Caco-2 (cell line): ENCODE results near the gene APOD. TPM values are rescaled to one million over a fixed set of nuclear protein-coding genes. Genes with fewer than 3 reads are reported as not detected.

ENCODE experiments used
- BruUV-seq: library from RNA; stranded (reverse); fragments of 400-500 nt; replicated peaks from 2 replicates; lab custom pipeline; 2021; lab: Mats Ljungman, UMichigan
- CTCF ChIA-PET: fragments of 300-600 bp; sonication (Branson Sonifier 250); formaldehyde crosslinking; loops from one replicate; lab custom pipeline; 2022; ENCODE audit warnings: antibody characterized with exemption; lab: Charles Lee
- POLR2A ChIA-PET: fragments of 300-600 bp; sonication (Branson Sonifier 250); formaldehyde crosslinking; loops from one replicate; lab custom pipeline; 2022; ENCODE audit warnings: antibody characterized with exemption; lab: Charles Lee
- DNase-seq, 2 experiments: peaks; one replicate each; pipeline versions ENCODE4 v3.0.0 to v3.0.0-alpha.2; 2020 to 2022
- H3K27me3 ChIP-seq: replicated peaks from 2 replicates; pipeline ENCODE4 v1.6.0; 2011; ENCODE audit warnings: low read length; ENCODE audit not compliant: control insufficient read depth, insufficient read depth
- H3K36me3 ChIP-seq: 2 replicates; pipeline ENCODE4 v1.5.1; 2011; ENCODE audit warnings: low read length; ENCODE audit not compliant: control insufficient read depth, insufficient read depth
- H3K4me1 ChIP-seq: fragments of 250-450 bp; sonication (Bioruptor Pico); 2 replicates; pipeline ENCODE4 v1.5.1; 2020; ENCODE audit warnings: mild to moderate bottlenecking
- H3K4me3 ChIP-seq: 2 replicates; pipeline ENCODE4 v1.5.1; 2011; ENCODE audit warnings: low read depth, mild to moderate bottlenecking, control low read depth, low read length
- H3K9me3 ChIP-seq: fragments of 250-450 bp; sonication (Bioruptor Pico); 2 replicates; pipeline ENCODE4 v1.5.1; 2020; ENCODE audit warnings: mild to moderate bottlenecking, moderate library complexity
- H3K27ac Mint-ChIP-seq: one replicate; pipeline ENCODE4 v1.8.0; 2022; ENCODE audit warnings: mixed read lengths; ENCODE audit not compliant: unreplicated experiment
- H3K27me3 Mint-ChIP-seq: one replicate; pipeline ENCODE4 v1.8.0; 2022; ENCODE audit warnings: mixed read lengths; ENCODE audit not compliant: insufficient read depth, unreplicated experiment
- H3K36me3 Mint-ChIP-seq: one replicate; pipeline ENCODE4 v1.8.0; 2022; ENCODE audit warnings: mild to moderate bottlenecking, mixed read lengths; ENCODE audit not compliant: insufficient read depth, unreplicated experiment
- H3K4me1 Mint-ChIP-seq: one replicate; pipeline ENCODE4 v1.8.0; 2022; ENCODE audit warnings: low read depth, mixed read lengths; ENCODE audit not compliant: unreplicated experiment
- H3K4me3 Mint-ChIP-seq: one replicate; pipeline ENCODE4 v1.8.0; 2022; ENCODE audit warnings: mild to moderate bottlenecking, moderate library complexity, mixed read lengths; ENCODE audit not compliant: unreplicated experiment
- H3K9me3 Mint-ChIP-seq: one replicate; pipeline ENCODE4 v1.8.0; 2022; ENCODE audit warnings: mixed read lengths; ENCODE audit not compliant: unreplicated experiment
- CTCF ChIP-seq, 2 experiments: fragments of 200-600 bp in 1 of 2; IDR thresholded peaks; 1 replicate in 1 of 2; 2 replicates in 1 of 2; pipeline versions ENCODE4 v1.5.1 to v1.8.0; 2011 to 2022; ENCODE audit warnings: antibody characterized with exemption in 1 of 2, control low read depth in 1 of 2, inconsistent platforms in 1 of 2, low read depth in 1 of 2, low read length in 1 of 2, mild to moderate bottlenecking in 1 of 2, moderate library complexity in 1 of 2; ENCODE audit not compliant: insufficient read depth in 1 of 2, severe bottlenecking in 1 of 2, unreplicated experiment in 1 of 2
- intact Hi-C: fragments of 100-400 bp; cut with micrococcal nuclease; formaldehyde crosslinking; loops from one replicate; pipeline ENCODE4 v1.10.0; 2022; ENCODE audit not compliant: unreplicated experiment
- total RNA-seq: library from RNA; stranded (reverse); gene quantifications from 2 replicates; pipeline ENCODE4 v1.2.3, GENCODE V29; 2022

APOD gene
- total RNA-seq, 1 experiment from 2014 or later: 101 TPM

GRCh38 chr3:195582947-195583346 lies 793 bp downstream of the APOD start:
- peaks cover 11% of the 10 kb centered on the region for H3K9me3 ChIP-seq
- POLR2A ChIA-PET: no interaction called here
- no peak for TF ChIP-seq CTCF (IDR thresholded peaks at IDR 0.05; ENCODE audit: insufficient read depth in 1 of 2, low read depth in 1 of 2, low read length in 1 of 2, severe bottlenecking in 1 of 2, unreplicated experiment in 1 of 2)
- Mint-ChIP-seq H3K27me3 (no peaks in the 10 kb centered on the region), H3K36me3 (peaks cover 6% of the 10 kb centered on the region), H3K4me1 (peaks cover 8% of the 10 kb centered on the region), H3K4me3 (no peak overlapping the region), H3K9me3 (no peaks in the 10 kb centered on the region), H3K27ac (no peak overlapping the region)
- H3K4me1 ChIP-seq: peaks cover 46% of the 10 kb centered on the region
- no peak for DNase-seq
- no TSS peak for BruUV-seq
- CTCF ChIA-PET: interaction anchor here (0.6 to 0.7 kb wide), 2 partner anchors 29 to 660 kb away, joined by 3 read pairs; no protein-coding TSS in a partner anchor
- H3K27me3 ChIP-seq: no peaks in the 10 kb centered on the region
- H3K4me3 ChIP-seq: no peak overlapping the region
- intact Hi-C loops: no loop called here
- H3K36me3 ChIP-seq: no peaks in the 10 kb centered on the region

- no peak for TF ChIP-seq CTCF (IDR thresholded peaks at IDR 0.05; ENCODE audit: insufficient read depth in 1 of 2, low read depth in 1 of 2, low read length in 1 of 2, severe bottlenecking in 1 of 2, unreplicated experiment in 1 of 2)
- peaks cover 8% of the 10 kb centered on the region for H3K4me1 Mint-ChIP-seq
- no peak overlapping the region for H3K4me3 Mint-ChIP-seq
- H3K9me3 Mint-ChIP-seq: no peaks in the 10 kb centered on the region
- peaks cover 6% of the 10 kb centered on the region for H3K36me3 Mint-ChIP-seq
- H3K4me1 ChIP-seq: peaks cover 36% of the 10 kb centered on the region
- H3K27me3 ChIP-seq: no peaks in the 10 kb centered on the region
- no peaks in the 10 kb centered on the region for H3K27me3 Mint-ChIP-seq
- no peak for DNase-seq
- H3K9me3 ChIP-seq: no peaks in the 10 kb centered on the region
- ChIA-PET POLR2A (no interaction called here), CTCF (no interaction called here)
- H3K27ac Mint-ChIP-seq: no peak overlapping the region
- no peak overlapping the region for H3K4me3 ChIP-seq
- intact Hi-C loops: no loop called here
- no peaks in the 10 kb centered on the region for H3K36me3 ChIP-seq
- no TSS peak for BruUV-seq
Observed at GRCh38 chr3:195580744-195581443, 2.8 kb downstream of the APOD start.

- POLR2A ChIA-PET: no interaction called here
- CTCF ChIA-PET: no interaction called here
- BruUV-seq: no TSS peak
- Histone ChIP-seq H3K27me3 (no peaks in the 10 kb centered on the region), H3K4me3 (no peak overlapping the region), H3K4me1 (peaks cover 25% of the 10 kb centered on the region), H3K9me3 (no peaks in the 10 kb centered on the region), H3K36me3 (no peaks in the 10 kb centered on the region)
- intact Hi-C loops: no loop called here
- no peak for DNase-seq
- Mint-ChIP-seq H3K4me3 (no peak overlapping the region), H3K36me3 (peaks cover 6% of the 10 kb centered on the region), H3K4me1 (no peaks in the 10 kb centered on the region), H3K27me3 (no peaks in the 10 kb centered on the region), H3K9me3 (no peaks in the 10 kb centered on the region), H3K27ac (no peak overlapping the region)
- TF ChIP-seq CTCF (IDR thresholded peaks at IDR 0.05; ENCODE audit: insufficient read depth in 1 of 2, low read depth in 1 of 2, low read length in 1 of 2, severe bottlenecking in 1 of 2, unreplicated experiment in 1 of 2): no peak
Observed at GRCh38 chr3:195579281-195579680, 4.5 kb downstream of the APOD start.
